ENCODE measurements around the gene FBXL15. TPM values are rescaled to one million over a fixed set of nuclear protein-coding genes. Genes with fewer than 3 reads are reported as not detected.

FBXL15 gene
- total and polyA plus RNA-seq, 9 of the 15 experiments (the other 6 are each of a cell fraction or from before 2014, with no cell fraction given): 0.08 to 25.9 (median 3.5) TPM

- TF ChIP-seq MXD1 (CRISPR knock-in tag; IDR thresholded peaks at IDR 0.05; ENCODE audit: borderline replicate concordance, poor library complexity, severe bottlenecking): peak; percentile 49
- TF ChIP-seq NFXL1 (CRISPR knock-in tag; IDR thresholded peaks at IDR 0.05): peak; percentile 94
- peak; percentile 67; the same call in 1 of the 2 replicates for TF ChIP-seq TAF7 (tag; IDR thresholded peaks at IDR 0.05)
- peak; percentile 85 for TF ChIP-seq IFI16 (CRISPR knock-in tag; IDR thresholded peaks at IDR 0.05)
- 0 out of 2 replicates have a peak, but pooled peaks have one; percentile 39 for TF ChIP-seq PHB (CRISPR knock-in tag; IDR thresholded peaks at IDR 0.05)
- peak; percentile 97 for TF ChIP-seq ZNF668 (CRISPR knock-in tag; IDR thresholded peaks at IDR 0.05)
- peak; percentile 77; the same call in 1 of the 2 replicates for TF ChIP-seq ELK3 (CRISPR knock-in tag; IDR thresholded peaks at IDR 0.05)
- peak; percentile 90 for TF ChIP-seq IRF9 (tag; IDR thresholded peaks at IDR 0.05)
- peak; percentile 28; the same call in 1 of the 2 replicates for TF ChIP-seq DEAF1 (CRISPR knock-in tag; IDR thresholded peaks at IDR 0.05)
- TF ChIP-seq ZFP1 (CRISPR knock-in tag; IDR thresholded peaks at IDR 0.05): peak; percentile 58
- TF ChIP-seq RHOXF2B (CRISPR knock-in tag; conservative IDR thresholded peaks at IDR 0.05): peak; percentile 89; the same call in 1 of the 2 replicates
- TF ChIP-seq ZNF444 (CRISPR knock-in tag; IDR thresholded peaks at IDR 0.05): peak; percentile 65; the same call in 1 of the 2 replicates
- peak; percentile 96 for TF ChIP-seq GTF2A2 (tag; IDR thresholded peaks at IDR 0.05)
- peak; percentile 80 for TF ChIP-seq ZNF23 (CRISPR knock-in tag; IDR thresholded peaks at IDR 0.05)
- TF ChIP-seq ZNF79 (CRISPR knock-in tag; IDR thresholded peaks at IDR 0.05; ENCODE audit: low read depth): peak; percentile 85
- TF ChIP-seq GTF2E2 (tag; IDR thresholded peaks at IDR 0.05): 0 out of 2 replicates have a peak, but pooled peaks have one; percentile 20
- peak; percentile 66; the same call in 1 of the 2 replicates for TF ChIP-seq ELF4 (CRISPR knock-in tag; IDR thresholded peaks at IDR 0.05)
- peak; percentile 98 for TF ChIP-seq SMAD4 (CRISPR knock-in tag; conservative IDR thresholded peaks at IDR 0.05)
- peak; percentile 98 for TF ChIP-seq MECOM (CRISPR knock-in tag; IDR thresholded peaks at IDR 0.05)
- peak; percentile 90 for TF ChIP-seq ZNF584 (CRISPR knock-in tag; IDR thresholded peaks at IDR 0.05; ENCODE audit: low read depth)
- TF ChIP-seq PTTG1 (tag; IDR thresholded peaks at IDR 0.05; ENCODE audit: low read depth): peak; percentile 93
- peak; percentile 63; the same call in 1 of the 2 replicates for TF ChIP-seq ZBTB26 (CRISPR knock-in tag; IDR thresholded peaks at IDR 0.05)
Measured at GRCh38 chr10:102454662-102455487, 34.2 kb downstream of the FBXL15 start (continued).
